Stimulated activated effector memory CD8-positive, alpha-beta T cell treated with anti-CD3 and anti-CD28 coated beads, Interleukin-12 subunit alpha, Interleukin-12 subunit beta, amount 100 ng/mL, for 72 hours (primary cell): ENCODE measurements around the gene THBS3.
"Not testable (repeated sequence)": the region's sequence is repeated elsewhere in the genome, so short reads cannot be mapped to it uniquely, and the experiment has no call there.

Source experiments
- ATAC-seq: fragments of 150-1000 bp; cut with Tn5 transposase; 2 replicates; pipeline ENCODE4 v1.10.0; 2021
- DNase-seq, 2 donors: peaks; one replicate each; pipeline ENCODE4 v3.0.0; 2021 to 2022; ENCODE audit warnings: low spot score in 2 of 2
- H3K27ac Mint-ChIP-seq: one replicate; pipeline ENCODE4 v1.8.0; 2022; ENCODE audit warnings: mild to moderate bottlenecking, mixed read lengths
- H3K36me3 Mint-ChIP-seq: one replicate; pipeline ENCODE4 v1.8.0; 2022; ENCODE audit warnings: mild to moderate bottlenecking, mixed read lengths
- H3K4me1 Mint-ChIP-seq: one replicate; pipeline ENCODE4 v1.8.0; 2022; ENCODE audit warnings: mixed read lengths
- H3K4me3 Mint-ChIP-seq: one replicate; pipeline ENCODE4 v1.8.0; 2022; ENCODE audit warnings: mild to moderate bottlenecking, mixed read lengths
- H3K9me3 Mint-ChIP-seq: one replicate; pipeline ENCODE4 v1.8.0; 2022; ENCODE audit warnings: mixed read lengths

Gene THBS3

DNA sequence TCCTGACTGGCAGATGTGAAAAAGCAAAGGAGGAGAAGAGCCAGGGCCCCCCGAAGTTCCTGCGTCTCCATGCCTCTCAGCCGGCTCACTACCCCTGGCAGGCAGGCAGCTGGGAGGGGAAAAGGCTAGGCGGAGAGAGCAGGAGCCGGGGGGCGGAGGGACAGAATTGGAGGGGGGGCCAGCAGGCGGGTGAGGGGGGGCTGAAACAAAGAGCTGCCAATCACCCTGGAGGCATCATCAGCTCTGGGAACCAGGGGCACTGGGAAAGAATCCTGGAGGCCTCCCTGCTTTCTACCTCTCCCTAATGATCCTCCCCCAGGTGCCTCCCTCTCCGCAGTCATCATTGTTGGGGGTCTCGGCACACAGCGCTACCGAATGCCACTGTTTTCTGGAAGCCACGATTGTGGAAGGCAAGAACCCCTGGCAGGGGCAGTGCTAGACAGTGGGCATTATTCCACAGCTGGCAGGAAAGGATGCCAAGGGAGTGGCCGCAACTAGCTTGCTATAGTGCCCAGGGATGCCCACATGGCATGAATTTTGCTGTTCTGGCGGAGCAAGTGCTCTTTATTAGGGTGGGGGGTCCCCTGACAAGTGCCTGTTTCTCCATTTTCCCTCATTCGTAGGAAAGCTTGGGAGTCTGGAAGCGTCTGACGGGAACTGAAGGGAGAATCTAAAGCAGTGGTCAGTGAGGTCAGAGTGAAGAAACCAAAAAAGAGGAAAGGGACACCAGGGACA lies at the start of gene THBS3:
Gene THBS3 (minus strand): TSS at position 92 of the 735 bp plus-strand sequence. CDS start 21 bp downstream, at position 71.
- Mint-ChIP-seq H3K4me3 (peak within 1 kb of the TSS; percentile 84), H3K4me1 (peaks cover 27% of the 10 kb centered on the region), H3K36me3 (peaks cover 25% of the 10 kb centered on the region), H3K9me3 (no peaks in the 10 kb centered on the region), H3K27ac (peak within 1 kb of the TSS; percentile 95)
- DNase-seq (no peak), ATAC-seq (no peak)

DNA sequence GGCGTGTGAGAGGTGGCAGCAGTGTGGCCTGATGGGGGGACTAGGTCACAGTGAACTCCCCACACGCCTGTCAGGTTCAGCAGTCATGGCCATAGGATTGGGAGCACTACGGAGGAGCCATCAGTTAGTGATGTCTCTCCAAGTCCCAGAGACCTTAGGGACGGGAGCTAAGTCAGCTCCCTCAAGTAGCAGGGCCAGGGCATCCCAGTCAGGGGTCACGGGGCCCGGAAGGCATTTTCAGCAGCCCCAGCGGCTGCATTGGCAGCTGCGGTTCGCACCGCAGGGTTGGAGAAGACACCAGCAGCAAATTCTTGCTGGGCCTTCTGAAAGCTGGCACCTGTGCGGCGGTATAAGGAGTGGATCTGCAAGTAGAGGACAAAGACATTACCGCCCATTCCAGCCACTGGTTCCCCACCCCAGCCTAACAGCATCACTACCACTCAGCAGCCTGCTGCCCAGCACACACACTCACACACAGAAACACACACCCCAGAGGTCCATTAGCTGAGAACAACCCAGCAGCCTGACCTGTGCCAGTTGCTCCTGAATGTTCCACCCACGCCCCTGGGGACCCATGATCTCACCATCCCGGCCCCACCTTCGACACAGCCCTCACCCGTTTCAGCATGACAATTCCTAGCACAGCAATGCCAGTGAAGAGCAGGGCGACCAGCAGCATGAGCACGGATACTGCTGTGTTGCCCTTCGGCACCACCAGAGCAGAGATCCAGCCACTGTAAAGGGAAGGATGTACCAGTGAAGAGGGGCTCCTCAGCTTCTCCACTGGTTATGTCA lies 48.6 kb upstream of the THBS3 start:
- peaks cover 55% of the 10 kb centered on the region for H3K36me3 Mint-ChIP-seq
- peaks cover 57% of the 10 kb centered on the region for H3K4me1 Mint-ChIP-seq
- DNase-seq, result no peak
- peak overlapping the region; percentile 78 for H3K4me3 Mint-ChIP-seq
- H3K27ac Mint-ChIP-seq, result peak overlapping the region; percentile 73
- no peak for ATAC-seq
- no peaks in the 10 kb centered on the region for H3K9me3 Mint-ChIP-seq

DNA sequence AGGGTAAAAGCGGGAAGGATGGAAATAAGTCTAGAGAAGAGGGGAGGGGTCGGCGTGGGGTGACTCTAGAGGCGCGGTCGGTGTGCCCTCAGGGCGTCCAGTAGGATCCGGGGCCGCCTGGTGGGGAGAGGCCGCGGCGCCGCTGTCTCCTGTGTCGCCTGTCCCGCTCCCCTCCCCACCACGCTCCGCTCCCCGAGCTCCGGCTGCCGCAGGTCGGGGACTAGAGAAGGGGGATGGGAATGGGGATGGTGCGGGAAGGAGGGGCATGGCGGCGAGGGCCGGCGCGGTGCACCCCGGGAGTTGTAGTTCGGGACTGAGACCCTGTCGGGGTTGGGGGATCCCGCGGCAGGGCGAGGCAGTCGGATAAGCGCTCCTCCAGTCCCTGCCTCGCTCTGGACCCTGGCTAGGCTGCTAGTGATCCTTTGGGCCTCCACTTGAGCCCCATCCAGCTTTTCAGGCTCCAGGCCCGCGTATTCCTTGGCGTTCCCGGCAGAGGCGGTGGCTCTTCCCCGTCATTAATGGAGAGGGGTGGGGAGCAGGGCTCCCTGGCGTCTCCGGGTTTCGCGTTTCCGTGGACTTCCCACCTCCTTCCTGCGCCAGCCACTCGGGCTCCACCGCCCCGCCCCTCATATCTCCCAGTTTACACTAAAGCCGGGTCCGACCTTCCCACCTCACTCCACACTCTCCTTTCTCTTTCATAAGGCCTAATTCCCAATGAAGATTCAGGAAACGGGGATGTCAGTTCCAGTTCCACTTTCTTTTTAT lies 47.7 kb upstream of the THBS3 start, which contains the start of gene ENTREP3:
Gene ENTREP3 (minus strand): TSS at position 241 of the 765 bp plus-strand sequence. CDS start 606 bp downstream, outside the sequence.
- Mint-ChIP-seq H3K4me3 (peak within 1 kb of the TSS; percentile 78), H3K4me1 (peaks cover 56% of the 10 kb centered on the region), H3K36me3 (peaks cover 51% of the 10 kb centered on the region), H3K27ac (peak within 1 kb of the TSS; percentile 73), H3K9me3 (no peaks in the 10 kb centered on the region)
- ATAC-seq (peak; percentile 77), DNase-seq (peak; percentile 66 to 86)

DNA sequence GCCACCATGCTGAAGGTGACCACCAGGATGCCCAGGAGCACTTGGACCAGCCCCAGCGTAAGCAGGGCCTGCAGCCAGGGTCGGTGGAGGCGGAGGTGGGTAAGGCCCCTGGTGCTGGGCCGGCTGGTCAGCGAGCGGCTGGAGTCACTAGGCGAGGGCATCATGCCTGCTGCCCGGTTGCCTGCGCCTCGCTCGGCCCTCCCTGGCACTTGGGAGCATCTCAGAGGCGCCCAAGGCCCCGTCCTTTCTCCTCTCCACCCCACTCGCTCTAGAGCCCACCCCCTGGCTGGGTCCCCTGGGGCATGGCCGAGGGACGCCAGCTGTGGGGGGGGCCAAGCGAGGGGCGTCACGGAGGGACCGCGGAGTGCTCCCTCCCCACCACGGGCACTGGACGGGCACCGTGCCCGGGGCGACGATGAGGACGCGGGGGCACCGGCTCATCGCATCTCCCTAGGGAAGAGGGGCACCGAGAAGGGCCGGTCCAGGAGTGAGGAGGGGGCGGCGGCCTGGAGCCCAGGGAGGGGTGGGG lies 47.1 kb upstream of the THBS3 start:
- Mint-ChIP-seq H3K4me1 (peaks cover 56% of the 10 kb centered on the region), H3K27ac (peak overlapping the region; percentile 73), H3K36me3 (peaks cover 44% of the 10 kb centered on the region), H3K9me3 (no peaks in the 10 kb centered on the region), H3K4me3 (peak overlapping the region; percentile 78)
- ATAC-seq (no peak), DNase-seq (no peak)

DNA sequence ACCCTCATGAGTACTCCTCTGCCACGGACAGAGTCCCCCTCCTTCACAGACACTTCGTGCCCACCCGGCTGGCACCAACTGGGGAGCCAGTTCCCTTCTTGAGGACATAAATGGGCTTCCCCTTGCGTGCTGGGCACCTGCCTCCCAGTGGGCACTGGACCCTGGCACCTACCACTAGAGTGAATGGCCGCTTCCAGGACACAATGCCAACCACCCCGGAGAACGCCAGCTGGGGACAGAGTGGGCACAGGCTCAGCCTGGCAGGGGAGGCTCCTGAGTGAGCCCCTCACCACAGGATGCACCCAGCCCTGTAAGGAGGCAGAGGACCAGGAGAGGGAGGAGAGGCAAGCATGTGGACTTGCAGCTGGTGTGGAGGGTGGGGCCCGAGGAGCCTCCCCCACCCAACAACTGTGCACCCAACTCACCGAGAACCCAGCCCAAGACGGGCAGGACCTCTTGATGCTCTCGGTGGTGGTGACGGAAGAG lies 46.6 kb upstream of the THBS3 start:
- ATAC-seq (no peak), DNase-seq (no peak)
- peaks cover 56% of the 10 kb centered on the region for H3K4me1 Mint-ChIP-seq
- peak overlapping the region; percentile 73 for H3K27ac Mint-ChIP-seq
- peak overlapping the region; percentile 78 for H3K4me3 Mint-ChIP-seq
- H3K36me3 Mint-ChIP-seq, result peaks cover 39% of the 10 kb centered on the region
- no peaks in the 10 kb centered on the region for H3K9me3 Mint-ChIP-seq

DNA sequence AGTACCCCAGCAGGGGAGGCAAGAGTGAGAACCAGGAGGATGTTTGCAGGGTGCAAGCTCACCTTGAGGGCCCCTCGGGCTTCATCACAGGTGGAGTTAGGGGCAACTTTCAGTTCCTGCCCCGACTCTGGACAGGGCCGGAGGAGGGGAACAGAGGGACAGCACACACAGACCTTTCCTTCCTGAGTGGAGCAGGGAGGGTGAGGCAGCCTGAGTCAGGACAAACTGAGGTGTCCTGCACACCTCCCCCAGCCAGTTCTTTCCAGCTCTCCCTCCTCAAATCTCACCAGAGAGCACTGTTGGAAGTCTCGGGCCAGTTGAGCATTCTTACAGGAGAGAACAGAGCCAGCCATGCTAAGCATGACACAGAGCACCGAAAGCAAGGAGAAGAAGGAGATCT lies 46.1 kb upstream of the THBS3 start:
- DNase-seq (no peak), ATAC-seq (no peak)
- Mint-ChIP-seq H3K9me3 (no peaks in the 10 kb centered on the region), H3K36me3 (peaks cover 35% of the 10 kb centered on the region), H3K4me3 (peak overlapping the region; percentile 78), H3K4me1 (peaks cover 56% of the 10 kb centered on the region), H3K27ac (peak overlapping the region; percentile 73)

DNA sequence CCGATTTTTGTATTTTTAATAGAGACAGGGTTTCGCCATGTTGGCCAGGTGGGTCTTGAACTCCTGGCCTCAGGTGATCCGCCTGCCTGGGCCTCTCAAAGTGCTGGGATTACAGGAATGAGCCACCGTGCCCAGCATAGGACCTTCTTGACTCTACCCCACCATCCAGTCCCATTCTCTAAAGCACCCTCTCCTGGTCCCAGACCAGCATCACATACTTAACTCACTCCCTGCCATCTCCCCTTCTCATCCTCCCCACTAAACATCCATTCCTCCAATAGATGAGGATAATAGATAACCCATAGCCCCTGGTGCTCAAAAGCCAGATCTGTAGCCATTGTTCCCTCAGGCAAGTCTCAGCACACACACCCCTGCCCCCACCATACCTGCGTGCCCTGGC lies 45.5 kb upstream of the THBS3 start:
- ATAC-seq (no peak), DNase-seq (no peak)
- H3K4me3 Mint-ChIP-seq, result peak overlapping the region; percentile 78
- peaks cover 29% of the 10 kb centered on the region for H3K36me3 Mint-ChIP-seq
- H3K27ac Mint-ChIP-seq, result peak overlapping the region; percentile 73
- H3K9me3 Mint-ChIP-seq, result no peaks in the 10 kb centered on the region
- H3K4me1 Mint-ChIP-seq, result peaks cover 56% of the 10 kb centered on the region

DNA sequence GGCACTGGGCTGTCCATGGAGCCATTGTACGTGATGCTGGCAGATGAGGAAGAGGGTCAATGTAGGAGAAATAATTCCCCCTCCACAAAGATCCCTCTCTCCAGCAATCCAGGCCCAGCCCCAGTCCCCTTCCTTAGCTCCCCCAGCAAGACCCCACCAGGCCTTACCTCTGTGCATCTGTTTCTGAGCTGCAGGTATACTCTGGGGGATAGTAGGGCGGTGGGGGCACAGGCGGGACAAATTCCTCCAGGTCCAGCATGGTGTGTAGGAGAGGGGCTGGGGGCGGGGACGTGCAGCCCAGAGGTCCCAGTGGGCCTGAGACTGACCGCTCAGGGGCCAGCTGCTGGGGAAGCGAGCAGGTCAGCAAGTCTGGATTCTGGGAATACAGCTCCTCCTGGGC lies 43.9 kb upstream of the THBS3 start:
- no peak overlapping the region for H3K27ac Mint-ChIP-seq
- H3K4me3 Mint-ChIP-seq, result no peak overlapping the region
- peaks cover 16% of the 10 kb centered on the region for H3K36me3 Mint-ChIP-seq
- DNase-seq (no peak), ATAC-seq (no peak)
- peaks cover 45% of the 10 kb centered on the region for H3K4me1 Mint-ChIP-seq
- H3K9me3 Mint-ChIP-seq, result no peaks in the 10 kb centered on the region

DNA sequence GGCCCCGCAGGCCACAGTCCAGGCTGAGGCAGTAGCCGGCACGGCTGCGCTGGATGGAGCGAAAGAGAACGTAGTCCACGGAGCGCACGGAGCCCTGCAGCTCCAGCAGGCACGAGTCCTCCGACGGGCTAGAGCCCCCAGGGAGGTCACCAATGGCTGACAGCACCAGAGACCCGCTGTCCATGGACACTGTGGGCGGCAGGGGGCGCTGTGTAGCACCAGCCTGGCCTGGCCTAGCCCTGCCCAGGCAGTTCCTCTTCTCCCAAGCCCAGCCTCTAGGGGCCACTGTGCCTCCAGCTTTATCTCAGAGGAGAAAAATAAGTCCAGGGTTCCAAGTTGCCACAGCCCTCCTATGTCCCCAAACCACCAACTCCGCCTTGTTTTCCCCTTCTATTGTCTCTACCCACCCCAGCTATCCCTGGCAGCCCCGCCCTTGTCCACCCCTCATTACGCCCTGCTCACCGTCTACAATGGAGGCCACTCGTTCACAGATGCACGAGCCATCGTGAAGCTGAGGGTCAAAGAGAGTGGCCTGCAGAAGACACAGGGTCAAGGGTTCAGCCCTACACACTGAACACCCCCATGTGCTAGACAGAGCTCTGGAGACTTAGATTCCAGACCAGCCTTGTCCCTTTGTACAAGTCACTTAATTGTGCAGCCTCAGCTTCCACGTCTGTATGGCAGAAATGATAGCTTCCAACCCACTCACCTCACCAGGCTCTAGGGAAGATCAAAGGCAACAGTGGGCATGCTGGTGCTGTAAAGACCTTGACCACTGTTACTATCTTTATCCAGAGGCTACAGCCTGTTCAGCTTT lies 43.1 kb upstream of the THBS3 start:
- Mint-ChIP-seq H3K36me3 (peaks cover 16% of the 10 kb centered on the region), H3K4me3 (peak overlapping the region; percentile 67), H3K27ac (peak overlapping the region; percentile 85), H3K9me3 (no peaks in the 10 kb centered on the region), H3K4me1 (peaks cover 43% of the 10 kb centered on the region)
- DNase-seq (peak; percentile 98 to 99), ATAC-seq (peak; percentile 95)

DNA sequence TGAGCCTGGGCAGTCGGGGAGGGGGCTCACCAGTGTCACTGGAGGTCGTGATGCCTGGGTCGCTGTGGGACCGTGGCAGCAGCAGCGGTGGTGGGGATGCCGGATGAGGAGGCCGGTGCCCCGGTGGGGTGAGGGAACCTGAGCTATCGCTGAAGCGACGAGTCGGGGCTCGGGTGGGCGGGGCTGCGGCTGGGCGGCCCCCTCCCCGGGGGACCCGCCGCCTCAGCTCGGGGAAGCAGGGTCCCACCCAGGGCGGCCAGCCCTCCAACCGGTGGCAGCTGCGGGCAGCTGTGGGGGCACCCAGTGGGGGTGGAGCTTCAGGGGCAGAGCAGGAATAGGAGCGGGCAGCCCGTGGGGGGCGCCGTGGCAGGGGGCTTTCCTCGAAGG lies 42.5 kb upstream of the THBS3 start:
- Mint-ChIP-seq H3K4me3 (peak overlapping the region; percentile 67), H3K4me1 (peaks cover 43% of the 10 kb centered on the region), H3K27ac (peak overlapping the region; percentile 85), H3K9me3 (no peaks in the 10 kb centered on the region), H3K36me3 (peaks cover 20% of the 10 kb centered on the region)
- DNase-seq (no peak), ATAC-seq (peak; percentile 7)

DNA sequence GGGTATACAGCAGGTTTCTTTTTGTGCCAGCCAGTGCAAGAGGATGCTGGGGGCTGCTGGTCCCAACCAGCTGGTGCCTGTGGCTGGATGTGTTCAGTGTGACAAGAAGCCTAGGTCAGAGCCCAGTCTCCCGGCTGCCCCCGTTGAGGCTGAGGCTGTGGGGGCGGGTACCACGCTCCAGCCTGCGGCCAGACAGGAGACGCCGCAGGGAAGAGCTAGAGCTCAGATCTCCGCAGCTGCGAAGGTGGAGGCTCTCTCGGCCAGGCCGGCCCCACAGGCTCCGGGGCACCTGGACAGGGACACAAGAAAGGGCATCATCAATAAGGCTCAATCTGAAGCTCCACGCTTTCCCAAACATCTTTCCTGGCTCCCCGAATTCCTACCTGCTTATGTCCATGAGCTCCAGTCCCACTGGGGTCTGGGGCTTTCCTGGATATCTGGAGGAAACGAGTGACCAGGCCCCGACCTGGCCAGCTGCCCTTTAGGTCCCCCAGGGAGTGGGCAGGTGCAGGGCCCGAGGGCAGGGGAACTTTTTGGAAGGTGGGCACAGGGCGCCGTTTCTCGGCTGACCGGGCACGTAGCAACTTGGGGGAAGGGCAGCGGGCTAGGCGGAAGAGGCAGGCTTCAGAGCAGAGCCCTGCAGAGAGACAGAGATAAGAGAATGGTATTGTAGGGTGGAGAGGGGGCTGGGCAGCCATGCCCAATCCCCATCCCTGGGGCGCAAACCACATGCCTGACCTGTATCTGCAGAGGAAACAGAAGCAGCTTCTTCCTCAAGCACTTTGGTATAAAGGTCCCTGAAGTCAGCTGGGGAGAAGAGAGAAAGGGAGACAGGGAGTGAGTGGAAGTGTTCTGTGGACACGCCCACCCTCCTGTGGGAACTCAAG lies 40.2 kb upstream of the THBS3 start:
- Mint-ChIP-seq H3K36me3 (peaks cover 30% of the 10 kb centered on the region), H3K4me3 (no peak overlapping the region), H3K9me3 (no peaks in the 10 kb centered on the region), H3K27ac (no peak overlapping the region), H3K4me1 (peaks cover 42% of the 10 kb centered on the region)
- ATAC-seq (no peak), DNase-seq (no peak)

DNA sequence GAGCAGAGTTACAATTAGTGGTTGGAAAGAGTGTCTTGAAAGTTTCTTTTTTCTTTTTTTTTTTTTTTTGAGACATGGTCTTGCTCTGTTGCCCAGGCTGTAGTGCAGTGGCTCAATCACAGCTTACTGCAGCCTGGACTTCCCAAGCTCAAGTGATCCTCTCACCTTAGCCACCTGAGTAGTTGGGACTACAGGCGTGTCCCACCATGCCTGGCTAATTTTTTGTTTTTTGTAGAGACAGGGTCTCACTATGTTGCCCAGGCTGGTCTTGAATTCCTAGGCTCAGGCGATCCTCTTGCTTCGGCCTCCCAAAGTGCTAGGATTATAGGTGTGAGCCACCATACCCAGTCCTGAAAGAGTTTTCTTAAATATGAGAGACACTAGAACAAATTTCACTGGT lies 39.1 kb upstream of the THBS3 start:
- peaks cover 45% of the 10 kb centered on the region for H3K4me1 Mint-ChIP-seq
- ATAC-seq, H3K9me3 Mint-ChIP-seq, H3K27ac Mint-ChIP-seq, DNase-seq, H3K4me3 Mint-ChIP-seq: not testable (repeated sequence)
- H3K36me3 Mint-ChIP-seq, result peaks cover 30% of the 10 kb centered on the region

DNA sequence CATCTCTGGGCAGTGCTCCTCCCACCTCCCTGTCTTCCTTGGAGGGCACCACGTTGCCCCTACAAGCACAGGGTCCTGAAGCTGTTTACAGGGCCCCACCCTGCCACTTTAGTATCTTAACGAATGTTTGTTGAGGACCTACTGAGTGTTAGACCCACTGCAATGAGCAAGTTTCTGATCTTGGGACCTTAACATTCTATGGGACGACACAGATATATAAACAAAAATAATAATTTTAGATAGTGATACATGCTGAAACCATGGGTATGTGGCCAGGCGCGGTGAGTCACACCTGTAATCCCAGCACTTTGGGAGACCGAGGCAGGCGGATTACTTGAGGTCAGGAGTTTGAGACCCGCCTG lies 37.4 kb upstream of the THBS3 start:
- H3K27ac Mint-ChIP-seq, result peak overlapping the region; percentile 95
- no peaks in the 10 kb centered on the region for H3K9me3 Mint-ChIP-seq
- peaks cover 49% of the 10 kb centered on the region for H3K4me1 Mint-ChIP-seq
- H3K4me3 Mint-ChIP-seq, result peak overlapping the region; percentile 70
- peaks cover 27% of the 10 kb centered on the region for H3K36me3 Mint-ChIP-seq
- DNase-seq, result no peak
- no peak for ATAC-seq
